Measurements from ENCODE around the gene POMT1.
"Not testable (repeated sequence)": the region's sequence is repeated elsewhere in the genome, so short reads cannot be mapped to it uniquely, and the experiment has no call there.

Gene POMT1, protein sequence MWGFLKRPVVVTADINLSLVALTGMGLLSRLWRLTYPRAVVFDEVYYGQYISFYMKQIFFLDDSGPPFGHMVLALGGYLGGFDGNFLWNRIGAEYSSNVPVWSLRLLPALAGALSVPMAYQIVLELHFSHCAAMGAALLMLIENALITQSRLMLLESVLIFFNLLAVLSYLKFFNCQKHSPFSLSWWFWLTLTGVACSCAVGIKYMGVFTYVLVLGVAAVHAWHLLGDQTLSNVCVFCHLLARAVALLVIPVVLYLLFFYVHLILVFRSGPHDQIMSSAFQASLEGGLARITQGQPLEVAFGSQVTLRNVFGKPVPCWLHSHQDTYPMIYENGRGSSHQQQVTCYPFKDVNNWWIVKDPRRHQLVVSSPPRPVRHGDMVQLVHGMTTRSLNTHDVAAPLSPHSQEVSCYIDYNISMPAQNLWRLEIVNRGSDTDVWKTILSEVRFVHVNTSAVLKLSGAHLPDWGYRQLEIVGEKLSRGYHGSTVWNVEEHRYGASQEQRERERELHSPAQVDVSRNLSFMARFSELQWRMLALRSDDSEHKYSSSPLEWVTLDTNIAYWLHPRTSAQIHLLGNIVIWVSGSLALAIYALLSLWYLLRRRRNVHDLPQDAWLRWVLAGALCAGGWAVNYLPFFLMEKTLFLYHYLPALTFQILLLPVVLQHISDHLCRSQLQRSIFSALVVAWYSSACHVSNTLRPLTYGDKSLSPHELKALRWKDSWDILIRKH

DNA sequence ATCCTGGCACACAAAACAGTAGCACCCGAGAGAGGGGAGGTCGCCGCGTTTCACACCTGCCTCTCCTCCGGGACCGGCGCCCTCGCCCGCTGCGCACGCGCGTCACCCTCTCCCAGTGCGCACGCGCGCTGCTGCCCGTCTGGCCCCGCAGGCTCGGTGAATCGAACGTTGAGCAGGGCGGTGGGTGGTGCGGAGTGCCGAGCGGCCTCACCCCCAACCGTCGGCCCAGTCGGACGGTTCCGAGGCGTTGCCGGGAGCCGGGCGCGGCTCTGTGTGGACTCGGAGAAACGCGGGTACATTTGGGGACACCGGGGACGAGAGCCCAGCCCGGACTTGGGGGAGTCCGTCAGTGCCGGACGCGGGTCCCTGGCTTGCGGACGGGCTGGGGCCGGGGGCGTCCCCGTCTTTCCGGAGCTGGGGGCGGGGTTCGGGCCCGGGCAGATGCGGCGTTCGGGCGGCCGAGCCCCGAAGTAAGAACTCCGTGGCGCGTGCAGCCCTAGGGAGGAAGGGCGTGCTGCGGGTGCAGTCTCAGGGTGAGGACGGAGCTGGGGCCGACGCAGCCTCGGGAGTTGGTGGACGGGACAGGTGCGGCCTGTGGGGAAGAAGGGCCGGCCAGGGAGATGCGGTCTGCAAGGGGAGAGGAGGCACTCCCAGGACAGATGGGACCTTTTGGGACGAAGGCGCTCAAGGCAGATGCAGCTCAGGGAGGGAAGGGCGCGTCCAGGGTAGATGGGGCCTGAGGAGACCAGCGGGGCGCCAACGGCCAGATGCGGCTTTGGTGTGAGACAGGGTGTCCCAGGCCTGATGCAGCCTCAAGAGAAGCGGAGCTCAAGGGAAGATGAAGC is at the start of gene POMT1:
POMT1 (plus strand) TSS at position 138 of the 845 bp plus-strand sequence. CDS start 1,301 bp downstream, outside the sequence.
- Histone ChIP-seq H3K36me3 (ENCODE audit: control insufficient read depth in 1 of 2, insufficient read depth in 2 of 2, low read length in 2 of 2) (peaks cover 14 to 33% of the 10 kb centered on the region in 2 donors), H3K4me3 (ENCODE audit: low read depth in 1 of 2, low read length in 2 of 2) (peak within 1 kb of the TSS; percentile 65 to 98), H3K27me3 (ENCODE audit: low read depth, low read length) (no peaks in the 10 kb centered on the region), H3K9me3 (ENCODE audit: control insufficient read depth in 1 of 2, low read length in 2 of 2) (no peaks in the 10 kb centered on the region), H3K27ac (ENCODE audit: low read length) (no peak within 1 kb of the TSS), H3K4me1 (ENCODE audit: control insufficient read depth in 1 of 2, insufficient read depth in 2 of 2, low read length in 2 of 2) (peaks cover 0 to 23% of the 10 kb centered on the region in 2 donors)

DNA sequence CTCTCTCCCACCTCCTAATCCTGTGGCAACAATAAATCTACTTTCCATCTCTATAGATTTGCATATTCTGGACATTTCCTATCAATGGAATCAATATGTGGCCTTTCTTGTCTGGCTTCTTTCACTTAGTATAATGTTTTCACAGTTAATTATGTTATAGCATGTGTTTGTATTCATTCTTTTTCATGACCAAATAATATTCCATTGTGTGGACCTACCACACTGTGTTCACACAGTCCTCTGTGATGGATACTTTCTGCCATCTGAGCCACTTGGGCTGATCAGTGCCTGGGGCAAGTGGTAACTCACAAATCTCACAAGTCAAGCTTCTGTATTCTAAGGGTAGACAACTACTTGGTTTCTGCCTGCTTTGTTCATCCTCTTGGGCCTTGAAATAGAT is 48.7 kb upstream of the POMT1 start:
- no peaks in the 10 kb centered on the region for H3K4me1 ChIP-seq (ENCODE audit: control insufficient read depth in 1 of 2, insufficient read depth in 2 of 2, low read length in 2 of 2)
- peaks cover 33 to 56% of the 10 kb centered on the region in 2 donors for H3K36me3 ChIP-seq (ENCODE audit: control insufficient read depth in 1 of 2, insufficient read depth in 2 of 2, low read length in 2 of 2)
- H3K27me3 ChIP-seq (ENCODE audit: low read depth, low read length): no peaks in the 10 kb centered on the region
- no peaks in the 10 kb centered on the region for H3K9me3 ChIP-seq (ENCODE audit: control insufficient read depth in 1 of 2, low read length in 2 of 2)
- H3K27ac ChIP-seq (ENCODE audit: low read length): no peak overlapping the region
- no peak overlapping the region for H3K4me3 ChIP-seq (ENCODE audit: low read depth in 1 of 2, low read length in 2 of 2)

DNA sequence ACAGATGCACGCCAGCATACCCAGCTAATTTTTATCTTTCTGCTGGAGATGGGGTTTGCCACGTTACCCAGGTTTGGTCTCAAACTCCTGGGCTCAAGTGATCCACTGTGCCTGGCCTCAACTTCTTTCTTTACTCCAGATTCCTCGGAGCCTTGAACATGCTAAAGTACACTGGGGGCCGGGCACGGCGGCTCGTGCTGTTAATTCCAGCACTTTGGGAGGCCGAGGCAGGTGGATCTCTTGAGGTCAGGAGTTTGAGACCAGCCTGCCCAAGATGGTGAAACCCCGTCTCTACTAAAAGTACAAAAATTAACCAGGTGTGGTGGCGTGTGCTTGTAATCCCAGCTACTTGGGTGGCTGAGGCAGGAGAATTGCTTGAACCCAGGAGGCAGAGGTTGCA is 47.1 kb upstream of the POMT1 start:
- H3K27me3 ChIP-seq (ENCODE audit: low read depth, low read length); H3K4me3 ChIP-seq (ENCODE audit: low read depth in 1 of 2, low read length in 2 of 2); H3K27ac ChIP-seq (ENCODE audit: low read length); H3K9me3 ChIP-seq (ENCODE audit: control insufficient read depth in 1 of 2, low read length in 2 of 2); H3K4me1 ChIP-seq (ENCODE audit: control insufficient read depth in 1 of 2, insufficient read depth in 2 of 2, low read length in 2 of 2): not testable (repeated sequence)
- peaks cover 36 to 69% of the 10 kb centered on the region in 2 donors for H3K36me3 ChIP-seq (ENCODE audit: control insufficient read depth in 1 of 2, insufficient read depth in 2 of 2, low read length in 2 of 2)

DNA sequence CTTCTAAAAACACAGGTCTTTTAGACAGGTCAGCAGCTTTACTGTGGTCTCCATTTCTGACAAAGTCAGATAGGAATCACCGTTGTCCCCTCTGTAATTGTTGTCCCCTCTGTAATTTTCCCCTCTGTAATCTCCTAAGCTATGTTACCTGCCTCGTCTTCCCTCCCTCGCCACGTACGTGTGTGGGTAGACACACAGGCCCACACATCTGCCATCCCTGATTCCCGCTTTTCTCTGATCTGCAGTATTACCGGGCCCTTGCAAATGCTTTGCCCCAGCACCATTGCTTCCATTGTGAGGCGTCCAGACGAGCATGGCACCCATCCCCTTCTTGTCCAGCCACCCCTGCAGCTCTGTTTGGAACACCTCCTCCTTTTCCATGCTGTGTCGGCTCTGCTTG is 45.0 kb upstream of the POMT1 start:
- Histone ChIP-seq H3K27me3 (ENCODE audit: low read depth, low read length) (no peaks in the 10 kb centered on the region), H3K4me3 (ENCODE audit: low read depth in 1 of 2, low read length in 2 of 2) (no peak overlapping the region), H3K4me1 (ENCODE audit: control insufficient read depth in 1 of 2, insufficient read depth in 2 of 2, low read length in 2 of 2) (no peaks in the 10 kb centered on the region), H3K9me3 (ENCODE audit: control insufficient read depth in 1 of 2, low read length in 2 of 2) (no peaks in the 10 kb centered on the region), H3K36me3 (ENCODE audit: control insufficient read depth in 1 of 2, insufficient read depth in 2 of 2, low read length in 2 of 2) (peaks cover 38 to 75% of the 10 kb centered on the region in 2 donors), H3K27ac (ENCODE audit: low read length) (no peak overlapping the region)

DNA sequence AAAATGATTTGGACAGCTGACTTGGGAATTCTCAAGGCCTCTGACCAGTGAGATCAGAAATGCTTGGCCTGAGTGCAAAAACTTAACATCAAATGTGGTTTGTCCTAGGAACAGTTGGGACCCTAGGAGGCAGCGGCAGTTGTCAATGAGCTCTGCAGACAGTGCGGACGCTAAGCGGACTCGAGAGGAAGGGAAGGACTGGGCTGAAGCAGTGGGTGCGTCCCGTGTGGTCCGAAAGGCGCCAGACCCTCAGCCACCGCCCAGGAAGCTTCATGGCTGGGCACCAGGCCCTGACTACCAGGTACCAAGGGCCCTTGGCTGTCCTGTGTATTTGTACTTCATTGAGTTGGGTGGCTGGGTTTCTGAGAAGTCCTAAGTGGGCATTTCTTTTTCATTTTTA is 43.7 kb upstream of the POMT1 start:
- Histone ChIP-seq H3K27ac (ENCODE audit: low read length) (no peak overlapping the region), H3K27me3 (ENCODE audit: low read depth, low read length) (no peaks in the 10 kb centered on the region), H3K4me1 (ENCODE audit: control insufficient read depth in 1 of 2, insufficient read depth in 2 of 2, low read length in 2 of 2) (no peaks in the 10 kb centered on the region), H3K36me3 (ENCODE audit: control insufficient read depth in 1 of 2, insufficient read depth in 2 of 2, low read length in 2 of 2) (peaks cover 39 to 76% of the 10 kb centered on the region in 2 donors), H3K9me3 (ENCODE audit: control insufficient read depth in 1 of 2, low read length in 2 of 2) (no peaks in the 10 kb centered on the region), H3K4me3 (ENCODE audit: low read depth in 1 of 2, low read length in 2 of 2) (no peak overlapping the region)

DNA sequence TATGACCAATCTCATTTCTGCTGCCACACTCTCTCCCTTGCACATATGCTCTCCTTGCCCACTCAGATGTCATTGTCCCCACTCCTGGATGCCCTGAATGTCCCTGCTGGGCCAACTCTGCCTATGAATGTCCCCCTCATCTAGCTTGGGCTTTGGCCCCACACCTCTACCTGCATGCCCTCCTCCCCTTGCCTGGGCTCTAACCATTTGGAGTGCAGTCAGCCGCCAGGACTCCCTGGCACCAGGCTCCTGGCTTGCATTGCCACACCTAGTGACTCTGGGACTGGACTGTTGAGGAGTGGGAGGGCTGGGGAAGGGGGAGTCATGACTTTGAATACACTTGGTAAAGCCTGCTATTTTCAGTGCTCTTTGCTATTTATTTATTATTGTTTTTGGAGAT is 41.6 kb upstream of the POMT1 start:
- H3K27me3 ChIP-seq (ENCODE audit: low read depth, low read length): no peaks in the 10 kb centered on the region
- peaks cover 46 to 77% of the 10 kb centered on the region in 2 donors for H3K36me3 ChIP-seq (ENCODE audit: control insufficient read depth in 1 of 2, insufficient read depth in 2 of 2, low read length in 2 of 2)
- H3K27ac ChIP-seq (ENCODE audit: low read length): no peak overlapping the region
- no peak overlapping the region for H3K4me3 ChIP-seq (ENCODE audit: low read depth in 1 of 2, low read length in 2 of 2)
- H3K9me3 ChIP-seq (ENCODE audit: control insufficient read depth in 1 of 2, low read length in 2 of 2): no peaks in the 10 kb centered on the region
- no peaks in the 10 kb centered on the region for H3K4me1 ChIP-seq (ENCODE audit: control insufficient read depth in 1 of 2, insufficient read depth in 2 of 2, low read length in 2 of 2)

DNA sequence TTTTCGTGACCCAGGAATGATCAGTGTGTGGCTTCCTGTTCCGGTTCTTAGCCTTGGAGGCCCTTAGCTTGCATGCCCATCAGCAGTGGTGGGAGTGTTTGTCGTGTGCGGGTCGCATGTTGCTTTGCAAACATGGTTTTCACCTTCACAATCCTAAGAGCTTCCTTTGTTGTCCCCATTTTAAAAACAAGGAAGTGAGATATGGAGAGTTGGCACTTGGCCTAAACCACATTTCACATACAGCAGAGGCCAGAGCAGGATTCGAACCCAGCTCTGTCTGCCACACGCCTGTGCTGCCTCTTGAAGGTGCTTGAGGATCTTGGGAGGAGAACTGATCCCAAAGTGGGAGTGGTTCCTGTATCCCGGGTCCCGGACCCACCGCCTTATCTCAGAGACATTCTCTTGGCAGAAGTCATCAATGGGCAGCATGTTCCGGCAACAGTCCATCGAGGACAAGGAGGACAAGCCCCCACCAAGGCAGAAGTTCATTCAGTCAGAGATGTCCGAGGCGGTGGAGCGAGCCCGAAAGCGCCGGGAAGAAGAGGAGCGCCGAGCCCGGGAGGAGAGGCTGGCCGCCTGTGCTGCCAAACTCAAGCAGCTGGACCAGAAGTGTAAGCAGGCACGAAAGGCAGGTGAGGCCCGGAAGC is 38.2 kb upstream of the POMT1 start:
- Histone ChIP-seq H3K27me3 (ENCODE audit: low read depth, low read length) (no peaks in the 10 kb centered on the region), H3K4me3 (ENCODE audit: low read depth in 1 of 2, low read length in 2 of 2) (no peak overlapping the region), H3K27ac (ENCODE audit: low read length) (no peak overlapping the region), H3K4me1 (ENCODE audit: control insufficient read depth in 1 of 2, insufficient read depth in 2 of 2, low read length in 2 of 2) (no peaks in the 10 kb centered on the region), H3K9me3 (ENCODE audit: control insufficient read depth in 1 of 2, low read length in 2 of 2) (no peaks in the 10 kb centered on the region), H3K36me3 (ENCODE audit: control insufficient read depth in 1 of 2, insufficient read depth in 2 of 2, low read length in 2 of 2) (peaks cover 54 to 70% of the 10 kb centered on the region in 2 donors)

DNA sequence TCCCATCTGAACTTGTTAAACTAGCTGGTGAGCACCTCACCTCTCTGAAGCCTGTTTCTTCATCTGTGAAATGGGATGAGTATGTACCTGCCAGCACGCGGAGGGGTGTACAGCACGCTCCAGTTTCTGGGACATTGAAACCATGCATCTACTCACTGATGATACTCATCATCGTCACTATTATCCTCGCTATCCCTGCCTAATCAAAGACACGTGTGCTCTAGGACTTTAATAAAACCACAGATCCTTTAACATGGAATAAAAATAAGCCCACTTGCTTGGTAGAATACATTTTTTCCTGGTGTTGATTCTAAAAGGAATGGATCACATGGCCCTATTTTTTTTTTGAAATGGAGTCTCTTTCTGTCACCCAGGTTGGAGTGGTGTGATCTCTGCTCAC is 37.3 kb upstream of the POMT1 start:
- Histone ChIP-seq H3K4me1 (ENCODE audit: control insufficient read depth in 1 of 2, insufficient read depth in 2 of 2, low read length in 2 of 2) (no peaks in the 10 kb centered on the region), H3K36me3 (ENCODE audit: control insufficient read depth in 1 of 2, insufficient read depth in 2 of 2, low read length in 2 of 2) (peaks cover 59 to 70% of the 10 kb centered on the region in 2 donors), H3K9me3 (ENCODE audit: control insufficient read depth in 1 of 2, low read length in 2 of 2) (no peaks in the 10 kb centered on the region), H3K27me3 (ENCODE audit: low read depth, low read length) (no peaks in the 10 kb centered on the region), H3K27ac (ENCODE audit: low read length) (no peak overlapping the region), H3K4me3 (ENCODE audit: low read depth in 1 of 2, low read length in 2 of 2) (no peak overlapping the region)

DNA sequence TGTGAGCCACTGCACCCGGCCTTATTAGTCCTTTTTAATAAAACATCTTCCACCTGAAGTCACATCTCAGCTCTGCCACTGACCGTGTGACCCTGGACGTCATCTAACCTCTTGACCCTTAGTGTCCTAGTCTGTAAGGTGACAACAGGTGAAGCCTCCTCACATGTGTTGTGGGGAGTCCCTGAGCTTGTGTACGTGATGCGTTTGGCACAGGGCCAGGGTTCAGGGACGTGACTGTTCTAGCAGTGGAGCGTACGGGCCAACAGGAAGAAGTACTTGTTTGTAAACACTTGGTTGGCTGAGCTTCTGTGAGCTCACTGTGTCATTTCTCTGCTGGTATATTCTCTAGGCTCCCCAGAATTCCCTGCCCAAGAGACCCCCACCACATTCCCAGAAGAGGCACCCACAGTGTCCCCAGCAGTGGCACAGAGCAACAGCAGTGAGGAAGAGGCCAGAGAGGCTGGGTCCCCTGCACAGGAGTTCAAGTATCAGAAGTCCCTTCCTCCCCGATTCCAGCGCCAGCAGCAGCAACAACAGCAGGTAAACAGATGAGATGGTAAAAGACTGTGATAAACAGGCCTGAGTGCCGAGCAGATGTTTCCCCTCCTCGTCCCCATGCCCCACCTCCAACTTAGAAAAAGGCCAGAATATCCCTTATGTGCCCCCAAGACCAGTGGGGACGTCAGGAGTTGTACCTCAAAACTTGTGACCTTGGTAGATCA is 35.3 kb upstream of the POMT1 start:
- Histone ChIP-seq H3K4me3 (ENCODE audit: low read depth in 1 of 2, low read length in 2 of 2) (no peak overlapping the region), H3K36me3 (ENCODE audit: control insufficient read depth in 1 of 2, insufficient read depth in 2 of 2, low read length in 2 of 2) (peaks cover 63 to 71% of the 10 kb centered on the region in 2 donors)

DNA sequence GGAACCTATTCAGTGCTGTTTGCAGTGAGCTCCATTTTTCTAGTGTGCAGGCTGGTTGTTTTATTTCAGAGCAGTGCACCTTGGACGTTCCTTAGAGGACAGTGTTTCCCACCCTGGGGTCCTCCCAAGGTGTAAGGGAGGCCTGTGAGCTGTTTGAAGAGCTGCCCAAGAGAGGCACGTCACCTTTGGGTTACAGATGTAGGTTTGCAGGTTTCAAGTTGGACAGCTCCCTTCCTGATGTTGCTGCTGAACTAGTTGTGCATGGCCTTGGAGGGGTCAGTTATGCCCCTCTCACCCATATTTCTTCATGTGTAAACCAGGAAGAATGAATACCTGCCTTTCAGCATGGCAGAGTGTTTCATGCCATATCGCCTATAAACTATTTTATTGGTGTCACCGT is 34.7 kb upstream of the POMT1 start:
- Histone ChIP-seq H3K27ac (ENCODE audit: low read length) (no peak overlapping the region), H3K36me3 (ENCODE audit: control insufficient read depth in 1 of 2, insufficient read depth in 2 of 2, low read length in 2 of 2) (peaks cover 63 to 77% of the 10 kb centered on the region in 2 donors)

More for the DNA sequence above, 35.3 kb upstream of the POMT1 start:
- Histone ChIP-seq H3K27me3 (ENCODE audit: low read depth, low read length) (no peaks in the 10 kb centered on the region), H3K9me3 (ENCODE audit: control insufficient read depth in 1 of 2, low read length in 2 of 2) (no peaks in the 10 kb centered on the region), H3K4me1 (ENCODE audit: control insufficient read depth in 1 of 2, insufficient read depth in 2 of 2, low read length in 2 of 2) (no peaks in the 10 kb centered on the region), H3K27ac (ENCODE audit: low read length) (no peak overlapping the region)

More for the DNA sequence above, 34.7 kb upstream of the POMT1 start:
- Histone ChIP-seq H3K9me3 (ENCODE audit: control insufficient read depth in 1 of 2, low read length in 2 of 2) (no peaks in the 10 kb centered on the region), H3K4me1 (ENCODE audit: control insufficient read depth in 1 of 2, insufficient read depth in 2 of 2, low read length in 2 of 2) (no peaks in the 10 kb centered on the region), H3K4me3 (ENCODE audit: low read depth in 1 of 2, low read length in 2 of 2) (no peak overlapping the region), H3K27me3 (ENCODE audit: low read depth, low read length) (no peaks in the 10 kb centered on the region)

All from muscle layer of duodenum (tissue), 2 donors.